GM15510 (cell line): ENCODE results near the gene VIPR2.

Experiments used
- POLR2A ChIP-seq: IDR thresholded peaks from 3 replicates; pipeline ENCODE4 v1.6.1; 2011; ENCODE audit warnings: borderline replicate concordance; ENCODE audit not compliant: insufficient read length; ENCODE audit errors: extremely low read depth

The VIPR2 gene

DNA sequence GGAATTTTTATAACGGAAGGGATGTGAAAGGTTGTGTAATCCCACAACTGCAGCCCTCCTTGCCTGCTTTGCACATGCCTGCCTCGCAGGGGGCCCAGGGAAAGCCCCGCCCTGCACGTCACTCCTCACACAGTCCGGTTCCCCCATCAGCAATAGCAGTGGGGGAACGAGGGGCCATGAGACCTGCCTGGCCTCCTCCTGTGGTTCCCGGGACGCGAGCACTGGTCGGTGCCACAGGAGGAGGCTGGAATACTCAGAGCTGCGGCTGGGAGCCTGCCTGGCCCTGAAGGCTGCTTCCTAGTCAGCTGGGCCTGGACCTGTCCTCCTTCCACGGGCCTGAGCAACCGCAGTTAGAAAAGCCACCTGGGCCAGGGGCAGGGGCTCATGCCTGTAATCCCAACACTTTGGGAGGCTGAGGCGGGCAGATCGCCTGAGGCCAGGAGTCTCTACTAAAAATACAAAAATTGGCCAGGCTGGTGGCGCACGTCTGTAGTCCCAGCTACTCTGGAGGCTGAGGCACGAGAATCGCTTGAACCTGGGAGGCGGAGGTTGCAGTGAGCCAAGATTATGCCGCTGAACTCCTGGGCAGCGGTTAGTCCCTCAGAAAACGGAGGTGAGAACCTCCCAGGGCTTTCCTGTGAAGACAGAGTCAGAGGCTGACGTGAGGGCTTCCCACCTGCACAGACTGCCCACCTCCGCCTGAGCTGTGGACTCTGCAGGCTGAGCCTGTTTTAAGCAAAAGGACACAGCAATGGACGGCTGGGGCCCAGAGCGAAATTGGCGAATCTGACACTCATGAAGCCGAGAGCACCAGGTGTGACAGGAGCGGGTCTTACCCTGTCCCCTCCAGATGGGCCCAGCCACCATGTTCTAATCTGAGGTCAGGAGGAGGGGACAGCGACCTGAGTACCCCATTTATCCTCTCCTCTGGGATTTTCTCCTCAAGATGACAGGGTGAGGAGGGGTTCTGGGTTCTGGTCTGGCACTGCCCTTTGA is 52.9 kb downstream of the VIPR2 start:
- TF ChIP-seq POLR2A, result no peak

DNA sequence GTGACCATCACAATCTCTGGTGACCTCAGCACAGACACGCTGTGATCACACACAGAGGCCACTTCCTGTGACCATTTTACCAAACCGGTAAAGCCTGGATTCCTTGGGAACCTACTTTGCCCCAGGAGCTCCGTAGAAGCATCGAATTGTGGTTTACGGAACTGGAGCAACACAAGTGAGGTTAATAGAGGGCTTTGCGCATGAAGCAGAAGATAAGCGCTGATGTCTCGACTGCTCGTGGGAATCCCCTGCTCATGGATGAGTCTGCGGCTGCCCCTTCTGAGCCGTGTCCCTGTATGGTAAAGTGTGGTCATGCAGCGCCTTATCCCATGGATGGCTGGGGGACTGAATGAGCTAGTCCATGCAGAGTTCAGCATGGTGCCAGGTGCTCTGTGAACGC is 53.6 kb downstream of the VIPR2 start:
- TF ChIP-seq POLR2A, result no peak

DNA sequence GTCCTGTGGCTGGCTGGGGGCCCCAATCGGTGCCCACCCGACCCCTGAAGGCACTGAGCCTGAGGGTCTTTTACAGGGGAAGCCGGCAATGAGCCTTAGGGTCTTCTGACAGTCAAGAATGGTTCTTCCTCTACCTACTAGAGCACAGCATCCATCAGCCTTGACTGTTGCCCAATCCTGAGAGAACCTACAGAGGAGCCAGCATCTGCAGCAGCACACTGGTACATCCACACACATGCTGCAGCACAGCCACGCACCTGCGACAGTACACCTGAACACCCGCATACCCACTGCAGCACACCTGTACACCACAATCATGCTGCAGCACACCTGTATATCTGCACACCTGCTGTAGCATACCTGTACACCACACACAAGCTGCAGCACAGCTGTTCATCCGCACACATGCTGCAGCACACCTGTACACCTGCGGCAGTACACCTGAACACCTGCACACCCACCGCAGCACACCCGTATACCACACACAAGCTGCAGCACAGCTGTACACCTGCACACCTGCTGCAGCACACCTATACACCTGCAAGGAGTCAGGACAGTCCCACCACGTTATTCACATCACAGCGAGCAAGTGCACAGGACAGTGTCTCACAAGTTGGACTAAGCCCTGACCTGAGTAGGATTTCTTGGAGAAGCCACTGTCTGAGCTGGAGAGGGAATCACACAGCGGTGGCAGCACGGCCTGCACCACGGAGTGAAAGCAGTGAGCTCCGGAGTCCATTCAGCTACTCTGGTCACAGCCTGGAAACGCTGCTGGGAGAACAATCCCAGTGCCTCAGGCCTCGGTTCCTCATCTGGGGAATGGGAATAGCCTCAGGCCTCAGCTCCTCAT is 56.4 kb downstream of the VIPR2 start:
- no peak for TF ChIP-seq POLR2A

DNA sequence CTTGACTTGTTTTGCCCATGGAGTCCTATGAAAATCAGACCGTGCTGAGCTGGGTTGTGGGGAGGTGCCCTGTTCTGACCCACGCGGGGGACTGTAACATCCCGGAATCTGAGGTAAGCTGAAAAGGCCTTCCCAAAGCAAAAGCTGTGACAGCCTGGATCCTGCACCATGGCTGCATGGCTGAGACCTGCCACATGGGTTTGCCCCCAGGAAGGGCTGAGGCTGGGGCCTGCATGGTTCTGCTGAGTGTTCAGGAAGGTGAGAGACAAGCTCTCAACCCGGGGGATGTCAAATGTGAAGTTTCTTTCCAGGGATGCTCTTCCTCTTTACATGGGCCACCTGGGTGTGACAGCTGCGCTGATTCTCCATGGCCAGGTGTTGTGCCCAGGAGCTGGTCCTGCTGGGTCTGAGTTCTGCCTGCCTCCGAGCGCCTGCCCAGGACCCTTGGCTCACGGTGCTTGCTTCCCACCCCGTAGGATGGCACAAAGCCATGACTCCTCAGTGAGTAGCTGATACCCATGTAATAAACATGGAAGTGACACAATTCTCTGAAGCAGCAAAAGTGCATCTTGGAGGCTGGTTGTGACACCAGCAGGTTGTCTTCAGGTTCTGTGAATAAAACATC is 58.3 kb downstream of the VIPR2 start:
- no peak for TF ChIP-seq POLR2A

DNA sequence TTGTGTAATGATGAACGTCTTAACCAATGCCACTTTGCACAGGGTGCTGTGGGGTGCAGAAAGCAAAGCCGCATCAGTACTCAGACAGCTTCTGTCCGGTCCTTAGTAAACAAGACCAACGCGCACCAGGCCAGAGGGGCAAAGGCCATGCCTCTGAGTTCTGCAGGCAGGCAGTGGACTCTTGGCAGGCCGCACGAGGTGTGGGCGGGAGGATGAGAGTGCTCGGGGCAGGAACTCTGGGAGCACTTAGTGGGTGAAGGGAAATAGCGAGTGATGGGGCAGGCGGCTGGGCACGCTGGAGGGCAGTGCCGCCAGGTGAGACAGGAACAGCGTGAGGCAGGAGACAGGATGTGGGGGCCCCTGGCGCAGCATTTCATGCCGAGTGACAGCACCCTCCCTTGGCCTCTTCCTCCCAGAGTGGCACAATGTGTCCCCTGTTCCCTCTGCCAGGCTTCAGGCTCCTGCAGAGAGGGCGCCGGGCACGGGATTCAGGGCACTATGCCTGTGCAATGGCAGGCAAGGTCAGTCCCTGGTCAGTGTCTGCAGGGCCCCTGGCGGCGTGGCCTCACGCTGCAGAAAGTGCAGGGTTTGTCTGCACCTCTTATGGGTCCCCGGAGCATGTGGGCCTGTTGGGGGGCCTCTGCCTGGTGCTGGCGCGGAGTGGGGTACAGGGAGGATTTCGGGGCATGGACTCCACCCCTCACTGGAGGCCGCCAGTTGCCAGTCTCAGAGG is 60.4 kb downstream of the VIPR2 start:
- TF ChIP-seq POLR2A, result no peak

DNA sequence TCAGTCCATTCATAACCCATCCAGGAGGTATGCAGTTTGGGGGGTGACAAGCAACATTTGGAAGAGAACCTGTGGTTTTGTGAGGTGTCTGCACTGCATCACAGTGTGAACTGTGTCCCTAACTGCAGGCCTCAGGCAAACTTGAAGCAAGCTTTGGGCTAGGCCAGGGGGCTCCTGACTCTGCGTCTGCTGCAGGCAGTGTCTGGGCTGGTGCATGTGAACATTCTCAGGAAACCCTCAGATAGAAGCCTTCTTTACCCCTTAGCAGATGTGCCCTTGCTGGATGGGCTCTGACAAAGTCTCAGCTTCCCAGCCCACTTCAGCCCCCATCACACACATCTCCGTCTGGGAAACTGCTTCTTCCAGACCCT is 61.0 kb downstream of the VIPR2 start:
- no peak for TF ChIP-seq POLR2A

DNA sequence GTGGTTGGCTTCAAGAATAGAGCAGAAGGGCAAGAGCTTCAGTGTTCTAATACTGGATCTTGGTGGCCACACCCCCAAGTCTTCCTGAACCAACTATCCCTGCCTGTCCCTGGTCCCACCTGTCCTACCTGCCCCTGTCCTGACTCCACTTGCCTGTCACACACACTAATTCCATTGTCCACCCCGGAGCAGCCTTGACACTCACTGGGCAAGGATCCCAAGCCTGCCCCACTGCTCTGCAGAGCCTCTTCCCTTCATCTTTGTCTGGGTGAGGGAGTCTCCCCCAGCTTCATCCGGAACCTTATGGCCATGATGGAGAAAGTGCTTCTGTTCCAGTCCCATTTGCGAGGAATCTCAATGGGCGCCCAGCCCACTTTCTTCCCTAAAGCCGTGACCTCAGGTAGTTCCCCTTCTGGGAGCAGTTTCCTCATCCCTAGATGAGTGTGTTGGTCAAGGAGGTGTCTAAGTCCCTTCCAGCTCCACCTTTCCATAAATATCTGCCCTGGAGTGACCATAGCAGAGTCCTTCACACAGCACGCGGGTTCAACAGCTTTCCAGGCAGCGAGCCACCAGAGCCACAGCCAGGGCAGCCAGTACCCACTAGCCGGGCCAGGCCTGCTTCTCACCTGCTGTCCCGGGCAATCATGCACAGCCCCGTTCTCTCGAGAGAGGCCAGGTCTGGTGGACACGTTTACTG is 61.5 kb downstream of the VIPR2 start:
- no peak for TF ChIP-seq POLR2A

DNA sequence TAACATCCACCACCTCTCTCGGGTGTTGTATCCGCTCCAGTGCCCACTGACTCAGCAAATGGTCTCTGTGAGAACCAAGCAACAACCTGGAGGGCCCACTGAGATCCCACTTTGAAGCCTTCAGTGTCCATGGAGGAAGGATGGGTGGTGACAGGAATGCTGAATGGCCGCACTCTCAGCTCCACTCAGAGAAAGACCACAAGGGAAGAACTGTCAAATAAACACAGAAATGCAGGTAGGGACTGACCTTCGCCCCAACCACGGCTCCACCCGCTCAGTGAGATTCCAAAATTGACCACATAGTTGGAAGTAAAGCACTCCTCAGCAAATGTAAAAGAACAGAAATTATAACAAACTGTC is 65.8 kb downstream of the VIPR2 start:
- no peak for TF ChIP-seq POLR2A

DNA sequence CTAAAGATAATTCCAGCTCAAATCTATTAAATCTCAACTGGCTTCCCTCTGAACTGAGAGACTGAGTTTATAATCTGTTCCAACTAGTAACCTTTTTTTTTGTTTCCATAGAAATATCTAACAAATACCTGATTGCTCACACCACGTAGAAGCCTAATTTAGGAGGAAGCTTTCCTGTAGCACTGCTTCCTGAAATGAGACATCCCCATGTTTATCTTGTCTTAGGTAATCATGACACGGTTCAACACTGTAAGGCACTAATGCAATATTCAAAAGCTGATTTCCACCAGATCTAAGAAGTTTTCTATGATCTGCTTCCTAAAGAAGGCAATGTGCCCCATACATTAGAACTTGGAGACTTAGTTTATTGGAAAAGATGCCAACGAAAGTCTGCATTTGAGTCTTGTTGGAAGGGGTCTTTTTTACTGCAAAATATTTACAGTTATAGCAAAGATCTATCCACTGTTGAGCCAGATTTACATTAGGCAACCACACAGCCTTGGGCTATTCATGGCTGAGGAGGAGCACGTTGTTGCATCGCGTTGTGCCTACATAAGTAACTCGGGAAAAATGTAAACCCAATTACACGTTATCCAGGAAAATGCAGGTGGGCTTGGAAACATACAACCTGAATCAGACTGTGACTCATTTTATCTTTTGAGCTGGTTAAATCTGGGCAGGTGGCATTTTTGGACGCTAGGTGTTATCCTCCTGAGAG is 66.3 kb downstream of the VIPR2 start:
- TF ChIP-seq POLR2A, result no peak

DNA sequence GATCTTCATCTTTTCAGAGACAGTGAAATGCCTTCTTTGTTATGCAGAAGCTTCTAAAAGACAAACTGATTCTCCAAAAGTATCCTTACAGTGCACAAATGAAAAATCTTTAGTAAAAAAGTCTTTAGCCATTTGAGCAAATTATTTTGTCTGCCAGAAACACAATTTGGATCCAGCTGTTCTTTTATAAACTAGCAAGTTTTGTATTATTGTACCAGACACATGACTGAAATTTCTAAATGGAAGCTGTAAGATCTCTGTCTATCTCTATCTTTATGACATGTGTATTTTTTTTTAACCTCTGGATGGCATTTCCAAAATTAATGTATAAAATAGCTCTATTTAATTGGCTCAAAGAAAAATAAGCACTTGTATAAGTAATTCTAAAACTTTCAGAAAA is 68.3 kb downstream of the VIPR2 start:
- no peak for TF ChIP-seq POLR2A

DNA sequence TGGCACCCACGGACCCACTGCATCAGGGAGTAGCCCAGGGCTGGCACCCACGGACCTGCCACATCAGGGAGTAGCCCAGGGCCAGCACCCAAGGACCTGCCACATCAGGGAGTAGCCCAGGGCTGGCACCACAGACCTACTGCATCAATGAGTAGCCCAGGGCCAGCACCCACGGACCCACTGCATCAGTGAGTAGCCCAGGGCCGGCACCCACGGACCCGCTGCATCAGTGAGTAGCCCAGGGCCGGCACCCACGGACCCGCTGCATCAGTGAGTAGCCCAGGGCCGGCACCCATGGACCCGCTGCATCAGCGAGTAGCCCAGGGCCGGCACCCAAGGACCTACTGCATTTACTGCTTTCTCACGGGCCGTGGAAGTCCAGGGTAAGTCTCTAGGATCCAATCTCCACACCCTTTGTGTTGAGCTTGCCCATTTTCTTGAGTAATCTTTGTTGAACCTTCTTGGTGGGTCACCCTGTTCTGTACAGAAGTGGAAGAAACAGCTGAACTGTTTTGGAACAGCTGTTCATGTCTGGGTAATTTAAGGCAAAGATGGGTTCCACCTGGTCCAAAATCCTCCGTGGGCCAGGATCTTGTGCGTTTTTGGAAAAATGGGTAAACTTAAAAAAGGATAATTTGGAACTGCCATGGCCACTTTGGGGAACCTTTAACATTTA is 69.0 kb downstream of the VIPR2 start:
- no peak for TF ChIP-seq POLR2A

DNA sequence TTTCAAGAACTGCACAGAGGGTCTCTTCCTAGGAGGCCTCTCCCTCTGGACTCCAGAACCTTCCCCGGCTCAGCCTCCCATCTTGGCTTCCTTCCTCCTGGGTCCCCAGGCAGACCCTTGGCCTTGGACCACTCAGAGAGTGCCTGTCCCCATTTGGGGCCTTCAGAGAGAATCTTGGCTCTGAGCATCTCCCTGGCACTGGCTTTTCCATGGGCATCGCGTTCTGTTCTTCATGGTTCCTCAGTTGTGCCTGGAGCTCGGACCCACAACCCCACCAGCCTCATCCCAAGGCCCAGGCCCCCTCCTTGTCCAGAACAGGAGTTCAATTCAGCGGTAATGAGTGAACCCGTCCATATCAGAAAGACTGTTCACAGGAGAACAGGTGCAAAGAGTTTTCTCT is 73.4 kb downstream of the VIPR2 start:
- no peak for TF ChIP-seq POLR2A
